ENCODE measurements around the gene WFIKKN1.
A peak's percentile ranks its signal among the peaks of the same experiment; 100 is the strongest.

Gene WFIKKN1

GRCh38 chr16:659618-660017 lies 28.8 kb downstream of the WFIKKN1 start:
- no peak for DNase-seq

GRCh38 chr16:660132-660458 lies 29.3 kb downstream of the WFIKKN1 start:
- no peak for DNase-seq

- peak; percentile 70 for DNase-seq
Measured at GRCh38 chr16:660459-661183, 29.8 kb downstream of the WFIKKN1 start.

GRCh38 chr16:661184-661821 lies 30.5 kb downstream of the WFIKKN1 start:
- DNase-seq, result no peak

GRCh38 chr16:662095-662494 lies 31.3 kb downstream of the WFIKKN1 start:
- no peak for DNase-seq

GRCh38 chr16:662597-662996 lies 31.8 kb downstream of the WFIKKN1 start:
- no peak for DNase-seq

GRCh38 chr16:666572-666971 lies 35.8 kb downstream of the WFIKKN1 start:
- no peak for DNase-seq

GRCh38 chr16:667113-667779 lies 36.5 kb downstream of the WFIKKN1 start:
- DNase-seq, result no peak

GRCh38 chr16:667780-668518 lies 37.2 kb downstream of the WFIKKN1 start, which contains the start of gene RHOT2:
Gene RHOT2, plus strand, starts transcription at chr16:668132. Its CDS starts 68 bp downstream, at chr16:668200.
- DNase-seq, result peak; percentile 97

- no peak for DNase-seq
Measured at GRCh38 chr16:668519-669171, 37.9 kb downstream of the WFIKKN1 start.

- no peak for DNase-seq
Measured at GRCh38 chr16:669666-670065, 38.9 kb downstream of the WFIKKN1 start.

GRCh38 chr16:670485-671352 lies 39.9 kb downstream of the WFIKKN1 start:
- no peak for DNase-seq

GRCh38 chr16:671353-672131 lies 40.8 kb downstream of the WFIKKN1 start:
- no peak for DNase-seq

GRCh38 chr16:672371-672770 lies 41.6 kb downstream of the WFIKKN1 start:
- no peak for DNase-seq

GRCh38 chr16:672851-673250 lies 42.1 kb downstream of the WFIKKN1 start:
- no peak for DNase-seq

GRCh38 chr16:673399-673991 lies 42.7 kb downstream of the WFIKKN1 start:
- DNase-seq, result no peak

GRCh38 chr16:674214-674881 lies 43.6 kb downstream of the WFIKKN1 start:
- no peak for DNase-seq

- DNase-seq, result no peak
Measured at GRCh38 chr16:674968-675883, 44.4 kb downstream of the WFIKKN1 start, which contains the start of gene RHBDL1. Gene RHBDL1, plus strand, starts transcription at chr16:675671. Its CDS starts 120 bp downstream, at chr16:675791.

All from activated CD4-positive, CD25-positive, alpha-beta regulatory T cell treated with anti-CD3 and anti-CD28 coated beads, Interleukin-2, amount 50 U/mL, for 72 hours (primary cell).